ENCODE data around the gene VPS4A. TPM values are rescaled to one million over a fixed set of nuclear protein-coding genes. Genes with fewer than 3 reads are reported as not detected.
"Not testable (repeated sequence)": the region's sequence is repeated elsewhere in the genome, so short reads cannot be mapped to it uniquely, and the experiment has no call there.

Gene VPS4A
- total and polyA plus RNA-seq, 10 of the 15 experiments (the other 5 are each of a cell fraction or from before 2014, with no cell fraction given), result 5.2 to 36.3 (median 21.4) TPM

- in situ Hi-C loops (cut with MboI), result loop anchor here (5.0 to 10.0 kb wide), 2 partner anchors 135 to 762 kb away; no protein-coding TSS in a partner anchor
These were observed 24.0 kb upstream of the VPS4A start for GRCh38 chr16:69286941-69287713.

GRCh38 chr16:69291657-69292056, 19.5 kb upstream of the VPS4A start:
- H3K27me3 ChIP-seq (replicated peaks in 1 of 2; ENCODE audit: control insufficient read depth in 2 of 2, insufficient read depth in 2 of 2, low read length in 1 of 2), result not testable (repeated sequence)

More at GRCh38 chr16:69286941-69287713, 24.0 kb upstream of the VPS4A start:
- ChIA-PET RAD21 (ENCODE audit: unreplicated experiment) (interaction anchor here (0.7 to 6.7 kb wide), 10 partner anchors 16 to 757 kb away, joined by 3 to 69 read pairs (median 4); no protein-coding TSS in a partner anchor), POLR2A (no interaction called here), SMC1A (ENCODE audit: uncharacterized antibody, unreplicated experiment) (interaction anchor here (0.6 to 8.2 kb wide), 14 partner anchors 10 to 441 kb away, joined by 3 to 117 read pairs (median 3); no protein-coding TSS in a partner anchor), CTCF (interaction anchor here (0.6 to 8.6 kb wide), 19 partner anchors 10 to 923 kb away, joined by 3 to 193 read pairs (median 4); no protein-coding TSS in a partner anchor)
- TF ChIP-seq RAD21 (IDR thresholded peaks at IDR 0.05; ENCODE audit: insufficient read depth, low read depth, low read length), result peak; percentile 60
- no peak for TF ChIP-seq TCF3 (IDR thresholded peaks at IDR 0.05; ENCODE audit: borderline replicate concordance, insufficient read depth, low read depth, low read length)
- peak; percentile 26 to 54 (median 32); a peak in 4 of 6 replicates for TF ChIP-seq CTCF (IDR thresholded peaks at IDR 0.05 in 2 of 3, conservative IDR thresholded peaks at IDR 0.05 in 1 of 3; ENCODE audit: control insufficient read depth in 2 of 3, extremely low read depth in 1 of 3, insufficient read depth in 1 of 3, low read depth in 3 of 3, low read length in 3 of 3)
- TF ChIP-seq ZNF207 (IDR thresholded peaks at IDR 0.05; ENCODE audit: borderline replicate concordance), result no peak
- TF ChIP-seq SMC3 (IDR thresholded peaks at IDR 0.05; ENCODE audit: borderline replicate concordance, low read length), result peak; percentile 83
- no peak for TF ChIP-seq NR2F1 (conservative IDR thresholded peaks at IDR 0.05)
- no peak for TF ChIP-seq ASH2L (IDR thresholded peaks at IDR 0.05; ENCODE audit: borderline replicate concordance, low read depth)
- intact Hi-C loops (cut with micrococcal nuclease; ENCODE audit: unreplicated experiment), result loop anchor here (1.0 to 10.0 kb wide), 3 partner anchors 137 to 760 kb away; no protein-coding TSS in a partner anchor
- no peaks in the 10 kb centered on the region; a peak in 1 of 4 replicates for H3K36me3 ChIP-seq (ENCODE audit: control insufficient read depth in 2 of 2, insufficient read depth in 2 of 2, low read length in 1 of 2)
- H3K27me3 ChIP-seq (replicated peaks in 1 of 2; ENCODE audit: control insufficient read depth in 2 of 2, insufficient read depth in 2 of 2, low read length in 1 of 2), result no peaks in the 10 kb centered on the region
- peak; percentile 68 for ATAC-seq
- H3K4me3 ChIP-seq, result no peak overlapping the region
- no TSS peak for BruUV-seq (replicated peaks)
- H3K9ac ChIP-seq (ENCODE audit: control insufficient read depth, insufficient read depth, low read length), result no peak overlapping the region
- no peak overlapping the region for H3K27ac ChIP-seq (ENCODE audit: control insufficient read depth, insufficient read depth)
- no peak overlapping the region for H3K4me2 ChIP-seq (ENCODE audit: control insufficient read depth, insufficient read depth)
- peak; percentile 5 for DNase-seq (ENCODE audit: low read depth, low spot score)
- no peaks in the 10 kb centered on the region for H4K20me1 ChIP-seq (ENCODE audit: control insufficient read depth, insufficient read depth)
- no peaks in the 10 kb centered on the region for H3K4me1 ChIP-seq (ENCODE audit: control insufficient read depth, insufficient read depth, low read length)
- 75% methylated on average over 13 of the region's 13 CpGs for WGBS (ENCODE audit: insufficient coverage, insufficient replicate concordance, low lambda C conversion rate, missing lambda C conversion rate)
- no peak for FAIRE-seq
- no peak overlapping the region for H2AFZ ChIP-seq (ENCODE audit: control insufficient read depth, low read depth, low read length)
- H3K9me3 ChIP-seq (replicated peaks; ENCODE audit: control insufficient read depth, insufficient read depth, low read length), result no peaks in the 10 kb centered on the region
- no peaks in the 10 kb centered on the region for H3K79me2 ChIP-seq (ENCODE audit: control insufficient read depth, insufficient read depth, low read length)

More at GRCh38 chr16:69291657-69292056, 19.5 kb upstream of the VPS4A start:
- H4K20me1 ChIP-seq (ENCODE audit: control insufficient read depth, insufficient read depth); BruUV-seq (replicated peaks); H3K27ac ChIP-seq (ENCODE audit: control insufficient read depth, insufficient read depth); H3K9ac ChIP-seq (ENCODE audit: control insufficient read depth, insufficient read depth, low read length); H3K9me3 ChIP-seq (replicated peaks; ENCODE audit: control insufficient read depth, insufficient read depth, low read length); RAD21 ChIA-PET (ENCODE audit: unreplicated experiment); POLR2A ChIA-PET; H3K4me1 ChIP-seq (ENCODE audit: control insufficient read depth, insufficient read depth, low read length); H3K4me2 ChIP-seq (ENCODE audit: control insufficient read depth, insufficient read depth); intact Hi-C loops (cut with micrococcal nuclease; ENCODE audit: unreplicated experiment); H2AFZ ChIP-seq (ENCODE audit: control insufficient read depth, low read depth, low read length); H3K4me3 ChIP-seq; in situ Hi-C loops (cut with MboI); ATAC-seq; CTCF ChIA-PET; SMC1A ChIA-PET (ENCODE audit: uncharacterized antibody, unreplicated experiment); FAIRE-seq; DNase-seq (ENCODE audit: low read depth, low spot score); H3K36me3 ChIP-seq (ENCODE audit: control insufficient read depth in 2 of 2, insufficient read depth in 2 of 2, low read length in 1 of 2); H3K79me2 ChIP-seq (ENCODE audit: control insufficient read depth, insufficient read depth, low read length): not testable (repeated sequence)
- WGBS (ENCODE audit: insufficient coverage, insufficient replicate concordance, low lambda C conversion rate, missing lambda C conversion rate), result 98% methylated on average over 9 of the region's 9 CpGs

Measured in GM12878 (cell line).